M059J (cell line): ENCODE data around the gene ZFR. TPM values are rescaled to one million over a fixed set of nuclear protein-coding genes. Genes with fewer than 3 reads are reported as not detected.
"Not testable (repeated sequence)": the region's sequence is repeated elsewhere in the genome, so short reads cannot be mapped to it uniquely, and the experiment has no call there.

Source experiments
- DNase-seq: peaks from one replicate; pipeline ENCODE4 v3.0.0-alpha.2; 2012; ENCODE audit warnings: low read depth
- total RNA-seq: library from RNA; depleted of rRNA; stranded (reverse); fragments of >200 nt; shearing (Covaris generic); gene quantifications from 2 replicates; pipeline ENCODE4 v1.2.3, GENCODE V29; 2014

The ZFR gene
- total RNA-seq, 1 experiment from 2014 or later, result 66.8 TPM

- DNase-seq, result no peak
Observed at GRCh38 chr5:32413466-32414263, 30.9 kb downstream of the ZFR start.

GRCh38 chr5:32410630-32411029 is 33.9 kb downstream of the ZFR start:
- DNase-seq, result no peak

- no peak for DNase-seq
Observed at GRCh38 chr5:32406650-32407049, 37.9 kb downstream of the ZFR start.

- DNase-seq, result no peak
Observed at GRCh38 chr5:32405507-32405906, 39.0 kb downstream of the ZFR start.

DNA sequence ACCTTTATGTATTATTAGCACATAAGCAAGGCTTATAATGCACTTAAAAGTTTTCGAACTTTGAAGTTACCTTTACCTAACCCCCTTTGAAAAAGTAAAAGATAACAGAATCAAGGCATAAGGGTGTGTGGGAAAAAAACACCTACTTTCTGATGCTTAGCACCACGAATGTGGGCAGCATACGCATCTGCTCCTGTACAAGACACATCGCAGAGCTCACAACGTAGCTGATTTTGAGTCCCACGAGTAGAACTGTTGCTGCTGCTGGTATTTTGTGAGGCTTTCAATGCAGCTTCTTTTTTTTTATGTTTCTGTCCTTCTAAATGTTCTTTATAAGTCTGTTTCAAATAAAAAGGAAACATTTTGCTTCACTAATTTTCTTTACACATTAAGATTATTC is 40.8 kb downstream of the ZFR start:
- no peak for DNase-seq

DNA sequence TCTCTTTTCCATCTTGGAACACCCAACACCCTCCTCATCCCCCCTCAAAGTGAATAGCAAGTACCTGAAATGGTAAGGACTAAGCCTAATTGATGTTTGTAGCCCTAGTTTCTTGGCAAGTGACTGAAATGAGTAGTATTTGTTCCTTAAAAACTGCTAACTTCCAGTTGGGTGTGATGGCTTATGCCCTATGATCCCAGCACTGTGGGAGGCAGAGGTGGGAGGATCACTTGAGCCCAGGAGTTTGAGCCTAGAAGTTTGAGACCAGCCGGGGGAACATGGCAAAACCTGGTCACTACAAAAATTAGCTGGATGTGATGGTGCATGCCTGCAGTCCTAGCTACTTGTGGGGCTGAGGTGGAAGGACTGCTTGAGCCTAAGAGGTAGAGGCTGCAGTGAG is 44.1 kb downstream of the ZFR start:
- no peak for DNase-seq

DNA sequence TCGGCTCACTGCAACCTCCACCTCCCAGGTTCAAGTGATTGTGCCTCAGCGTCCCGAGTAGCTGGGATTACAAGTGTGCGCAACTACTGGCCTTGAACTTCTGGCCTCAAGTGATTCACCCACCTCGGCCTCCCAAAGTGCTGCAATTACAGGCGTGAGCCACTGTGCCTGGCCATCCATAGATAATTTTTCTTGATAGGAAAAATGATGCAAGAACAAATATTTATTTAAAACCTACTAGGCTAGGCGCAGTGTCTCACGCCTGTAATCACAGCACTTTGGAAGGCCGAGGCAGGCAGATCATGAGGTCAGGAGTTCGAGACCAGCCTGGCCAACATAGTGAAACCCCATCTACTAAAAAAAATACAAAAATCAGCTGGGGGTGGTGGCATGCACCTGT is 45.8 kb downstream of the ZFR start:
- DNase-seq, result peak; percentile 6

GRCh38 chr5:32394981-32395380 is 49.6 kb downstream of the ZFR start:
- no peak for DNase-seq

DNA sequence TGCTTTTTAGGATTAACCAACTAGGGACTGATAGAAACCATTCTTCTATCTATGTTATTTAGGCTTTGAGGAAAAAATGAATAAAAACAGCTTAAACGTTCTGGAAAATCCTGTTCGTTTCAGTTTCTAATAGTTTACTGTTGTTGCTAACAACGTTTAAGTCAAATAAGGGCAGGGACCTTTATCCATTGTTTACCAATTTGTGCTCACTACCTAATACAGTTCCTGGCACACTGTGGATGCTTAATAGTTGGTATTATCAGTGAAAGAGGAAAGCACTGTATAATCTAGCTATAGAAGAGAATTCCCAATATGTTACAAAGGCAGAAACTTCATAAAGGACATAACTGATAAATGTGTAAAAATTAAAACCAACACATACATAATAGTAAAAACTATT is 52.5 kb downstream of the ZFR start:
- DNase-seq, result no peak

- peak; percentile 56 for DNase-seq
Observed at GRCh38 chr5:32390819-32391591, 53.5 kb downstream of the ZFR start.

GRCh38 chr5:32388432-32389129 is 56.0 kb downstream of the ZFR start:
- peak; percentile 36 for DNase-seq

DNA sequence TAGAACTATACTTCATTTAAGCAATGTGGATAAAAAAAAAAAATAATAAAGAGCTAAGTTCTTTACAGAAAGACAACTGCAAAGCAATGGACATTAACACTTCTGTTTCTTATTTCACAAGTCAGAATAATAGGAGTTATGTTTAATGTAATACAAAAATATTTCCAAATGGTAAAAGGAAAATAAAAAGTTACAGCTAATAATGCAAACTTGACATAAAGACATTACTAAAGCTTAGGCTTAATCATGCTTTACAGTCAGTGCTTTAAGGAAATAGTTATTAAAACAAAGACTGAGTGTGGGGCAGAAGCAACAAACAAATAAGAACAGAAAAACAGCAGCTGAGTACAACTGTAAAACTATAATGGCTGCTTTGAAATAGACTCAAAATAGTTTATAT is 56.7 kb downstream of the ZFR start:
- no peak for DNase-seq

DNA sequence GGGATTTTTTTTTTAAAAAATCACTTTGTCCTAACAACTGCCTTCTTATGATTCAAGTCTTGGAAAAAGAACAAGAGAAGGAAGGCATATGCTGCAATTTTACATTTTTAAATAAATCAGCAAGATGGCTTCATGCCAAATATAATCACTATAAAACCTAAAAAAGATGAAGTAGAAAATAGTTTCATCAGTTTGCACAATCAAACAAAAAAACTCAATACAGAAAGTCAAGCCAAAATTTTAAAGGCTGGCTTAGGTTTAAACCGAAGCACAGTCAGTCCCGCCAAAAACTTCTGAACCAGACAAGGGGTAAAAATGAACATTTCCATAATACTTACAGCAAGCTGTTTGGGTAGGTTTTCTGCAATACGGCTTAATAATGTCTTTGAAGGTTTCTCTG is 57.3 kb downstream of the ZFR start:
- no peak for DNase-seq

- no peak for DNase-seq
Observed at GRCh38 chr5:32384621-32385020, 59.9 kb downstream of the ZFR start.

DNA sequence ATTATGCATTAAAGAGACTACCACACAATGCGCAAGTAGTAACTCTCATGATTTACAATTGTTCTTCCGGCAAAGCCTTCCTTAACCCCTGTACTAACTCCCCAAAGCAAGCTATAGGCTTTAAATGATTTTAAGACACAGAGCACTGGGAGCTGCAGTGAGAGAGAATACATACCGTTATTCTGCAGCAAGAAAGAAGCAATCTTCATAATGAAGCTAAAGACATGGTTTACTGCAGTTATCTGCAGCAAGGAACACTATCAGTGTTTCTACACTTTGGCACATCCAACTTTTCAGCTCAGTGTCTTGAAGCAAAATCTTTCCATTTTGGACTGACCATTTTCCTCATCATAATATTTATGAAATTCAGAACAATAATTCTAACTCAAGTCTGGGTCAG is 61.0 kb downstream of the ZFR start:
- DNase-seq, result no peak

GRCh38 chr5:32383065-32383464 is 61.5 kb downstream of the ZFR start:
- DNase-seq, result no peak

DNA sequence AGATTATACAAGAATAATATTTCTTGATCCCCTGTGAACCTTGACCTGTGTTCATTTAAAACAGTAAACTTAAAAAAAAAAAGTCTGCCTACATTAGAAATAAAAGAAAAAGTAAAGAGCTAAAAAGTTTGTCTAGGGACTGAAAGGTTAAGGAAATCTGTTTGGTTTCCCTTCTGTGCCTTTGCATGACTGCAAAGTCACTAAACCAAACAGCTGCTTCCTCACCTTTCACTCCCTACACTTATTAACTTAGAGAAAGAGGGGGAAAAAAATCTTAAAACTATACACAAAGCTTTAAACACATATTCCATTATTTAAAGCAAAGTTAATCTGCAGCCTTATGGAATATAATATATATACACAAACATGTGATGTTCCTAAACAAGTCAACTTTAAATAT is 65.1 kb downstream of the ZFR start:
- no peak for DNase-seq

- DNase-seq, result no peak
Observed at GRCh38 chr5:32378966-32379365, 65.6 kb downstream of the ZFR start.

DNA sequence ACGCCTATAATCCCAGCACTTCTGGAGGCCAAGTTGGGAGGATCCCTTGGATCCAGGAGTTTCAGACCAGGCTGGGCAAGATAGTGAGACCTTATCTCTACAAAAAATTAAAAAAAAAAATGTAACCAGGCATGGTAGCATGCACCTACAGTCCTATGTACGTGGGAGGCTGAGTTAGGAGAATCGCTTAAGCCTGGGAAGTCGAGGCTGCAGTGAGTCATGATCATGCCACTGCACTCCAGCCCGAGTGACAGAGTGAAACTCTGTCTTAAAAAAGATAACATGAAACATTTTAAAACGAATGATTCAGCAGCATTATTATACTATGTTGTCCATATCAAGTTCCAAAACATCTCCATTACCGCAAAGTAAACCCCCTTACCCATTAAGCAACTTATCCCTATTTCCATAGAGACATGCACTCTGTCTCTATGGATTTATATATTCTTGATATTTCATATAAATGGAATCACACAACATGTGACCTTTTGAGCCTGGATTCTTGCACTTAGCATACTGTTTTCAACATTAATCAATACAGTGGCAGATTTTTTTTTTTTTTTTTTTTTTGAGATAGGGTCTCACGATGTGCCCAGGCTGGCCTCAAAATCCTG is 74.9 kb downstream of the ZFR start:
- no peak for DNase-seq

- no peak for DNase-seq
Observed at GRCh38 chr5:32369032-32369431, 75.5 kb downstream of the ZFR start.

DNA sequence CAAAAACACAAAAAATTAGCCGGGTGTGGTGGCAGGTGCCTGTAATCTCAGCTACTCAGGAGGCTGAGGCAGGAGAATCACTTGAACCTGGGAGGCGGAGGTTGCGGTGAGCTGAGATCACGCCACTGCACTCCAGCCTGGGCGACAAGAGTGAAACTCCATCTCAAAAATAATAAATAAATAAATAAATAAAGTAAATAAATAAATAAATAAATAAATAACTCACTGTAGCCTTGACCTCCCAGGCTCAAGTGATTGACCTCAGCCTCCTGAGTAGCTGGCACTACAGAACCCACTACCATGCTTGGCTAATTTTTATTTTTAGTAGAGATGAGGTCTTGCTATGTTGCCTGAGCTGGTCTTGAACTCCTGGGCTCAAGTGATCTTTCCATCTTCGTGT is 77.3 kb downstream of the ZFR start:
- not testable (repeated sequence) for DNase-seq

GRCh38 chr5:32365623-32366022 is 78.9 kb downstream of the ZFR start:
- no peak for DNase-seq
